NCI-H748 (cell line): ENCODE measurements around the gene TAAR9.
"Not testable (repeated sequence)": the region's sequence is repeated elsewhere in the genome, so short reads cannot be mapped to it uniquely, and the experiment has no call there.

Experiments
- DNase-seq: peaks from one replicate; lab custom pipeline; 2025; ENCODE audit not compliant: unreplicated experiment; lab: John Stamatoyannopoulos, UW

TAAR9 gene

DNA sequence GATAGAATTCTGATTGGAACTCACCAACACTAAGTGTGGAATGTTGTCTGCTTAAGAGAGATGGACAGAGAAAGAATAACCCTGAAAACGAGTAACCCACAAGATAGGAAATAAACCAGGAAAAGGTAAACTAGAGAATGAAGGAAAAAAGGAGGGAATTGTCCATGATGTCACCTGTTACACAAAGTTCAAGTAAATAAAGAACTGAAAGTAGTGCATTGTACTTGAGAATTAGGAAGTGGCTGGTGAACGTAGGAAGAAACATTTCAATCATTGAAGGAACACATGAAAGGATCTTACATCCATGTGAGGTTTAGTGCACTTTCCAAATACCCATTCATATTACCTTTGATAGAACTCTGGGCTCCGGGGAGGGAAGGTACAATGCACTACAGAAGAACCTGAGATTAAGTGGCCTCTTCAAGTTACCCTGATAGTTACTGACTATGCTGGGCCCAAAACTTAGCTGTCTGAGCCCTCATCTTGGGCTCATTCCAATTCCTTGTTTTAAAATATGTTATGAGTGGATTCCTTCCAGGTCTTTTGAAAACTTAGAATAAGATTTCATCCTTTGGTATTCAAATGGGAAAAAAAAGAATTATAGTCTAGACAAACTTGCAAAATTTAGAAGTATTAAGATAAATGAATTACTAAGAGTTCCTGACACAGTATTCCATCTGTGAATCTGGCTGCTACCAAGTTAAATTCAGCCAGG is 24.1 kb upstream of the TAAR9 start:
- DNase-seq, result no peak

DNA sequence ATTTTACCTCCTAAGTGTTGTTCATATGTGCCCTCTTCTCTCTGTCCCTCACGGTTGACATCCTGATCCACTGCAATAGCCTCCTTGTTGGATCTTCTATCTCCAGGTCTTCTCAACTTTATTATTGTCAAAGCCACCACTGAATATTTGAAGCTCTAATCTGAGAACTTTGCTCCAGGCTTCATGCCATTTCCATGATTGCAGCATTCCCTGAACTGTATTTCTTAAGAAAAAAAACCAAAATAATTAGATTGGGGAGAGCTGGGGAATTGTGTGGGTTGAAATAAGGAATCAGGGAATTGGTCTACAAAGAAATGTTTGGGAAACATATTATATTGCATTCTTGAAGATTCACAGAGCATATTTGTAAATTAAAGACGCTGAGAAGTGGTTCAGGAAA is 22.7 kb upstream of the TAAR9 start:
- DNase-seq, result no peak

DNA sequence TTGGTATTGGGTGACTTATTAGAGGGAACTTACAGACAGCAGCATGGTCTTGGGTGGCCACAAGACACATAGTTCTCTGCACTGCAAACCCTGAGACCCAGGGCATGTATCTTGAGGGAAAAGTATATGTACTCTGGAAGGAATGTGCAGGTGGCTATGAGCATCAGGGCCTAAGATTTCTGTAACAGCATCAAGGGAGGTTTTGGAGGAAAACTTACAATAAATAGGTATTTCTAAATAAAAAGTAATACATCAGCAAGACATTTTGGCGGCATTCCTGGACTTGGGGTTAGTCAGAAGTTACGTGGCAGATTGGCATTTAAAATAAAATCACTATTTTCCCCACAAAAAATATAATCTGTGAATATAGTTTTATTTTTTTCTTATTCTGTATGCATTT is 17.1 kb upstream of the TAAR9 start:
- no peak for DNase-seq

DNA sequence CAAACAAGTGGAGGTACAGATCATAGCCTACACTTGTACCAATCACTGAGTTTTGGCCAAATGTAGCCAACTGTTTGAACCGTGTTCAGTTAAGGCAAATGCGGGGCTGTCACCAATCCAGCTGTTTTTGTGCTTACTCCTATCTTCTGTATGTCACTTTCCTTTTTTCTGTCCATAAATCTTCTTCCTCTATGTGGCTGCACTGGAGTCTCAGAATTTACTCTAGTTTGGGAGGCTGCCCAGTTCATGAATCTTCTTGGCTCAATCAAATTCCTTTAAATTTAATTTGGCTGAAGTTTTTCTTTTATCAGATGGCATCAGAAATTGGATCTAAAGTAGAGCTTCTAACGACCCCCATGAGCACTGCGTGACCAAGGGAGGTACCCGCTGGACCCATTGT is 13.4 kb upstream of the TAAR9 start:
- no peak for DNase-seq

DNA sequence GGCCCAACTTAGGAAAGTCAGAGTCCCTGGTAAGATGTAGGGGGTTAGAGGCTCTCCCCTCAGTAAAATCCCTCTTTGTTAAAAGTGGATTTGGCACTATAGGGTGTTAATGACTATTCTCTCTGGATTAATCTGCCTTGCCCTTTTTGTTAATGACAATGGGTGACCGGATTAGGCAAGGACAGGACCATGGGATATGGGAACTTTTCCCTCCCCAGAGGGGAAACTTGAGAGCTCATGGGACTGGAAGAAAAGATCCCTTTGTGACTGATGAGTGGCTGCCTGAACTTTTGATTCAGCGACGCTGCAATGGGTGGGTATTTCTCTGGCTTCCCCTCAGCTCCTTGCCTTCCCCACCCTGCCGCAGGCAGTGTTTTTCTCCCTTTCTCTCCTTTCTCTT is 12.2 kb upstream of the TAAR9 start:
- no peak for DNase-seq

DNA sequence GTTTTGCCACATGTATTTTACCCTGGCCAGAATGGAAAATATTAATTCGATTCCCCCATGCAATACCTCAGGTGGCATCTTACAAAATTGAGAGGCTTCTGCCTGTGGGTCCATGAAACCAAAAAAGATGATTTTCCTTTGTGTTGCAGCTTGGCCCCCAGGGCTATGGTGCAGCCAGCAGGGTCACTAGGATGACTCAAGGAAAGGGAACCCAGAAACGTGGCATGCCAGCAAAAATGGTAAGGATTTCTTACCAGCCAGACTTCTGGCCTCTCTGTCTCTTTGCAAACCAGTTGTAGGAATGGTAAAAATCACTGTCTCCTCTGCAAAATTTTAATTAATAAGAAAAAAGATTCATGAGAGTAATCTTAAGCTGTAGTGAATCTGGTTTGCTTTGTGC is 11.6 kb upstream of the TAAR9 start:
- no peak for DNase-seq

DNA sequence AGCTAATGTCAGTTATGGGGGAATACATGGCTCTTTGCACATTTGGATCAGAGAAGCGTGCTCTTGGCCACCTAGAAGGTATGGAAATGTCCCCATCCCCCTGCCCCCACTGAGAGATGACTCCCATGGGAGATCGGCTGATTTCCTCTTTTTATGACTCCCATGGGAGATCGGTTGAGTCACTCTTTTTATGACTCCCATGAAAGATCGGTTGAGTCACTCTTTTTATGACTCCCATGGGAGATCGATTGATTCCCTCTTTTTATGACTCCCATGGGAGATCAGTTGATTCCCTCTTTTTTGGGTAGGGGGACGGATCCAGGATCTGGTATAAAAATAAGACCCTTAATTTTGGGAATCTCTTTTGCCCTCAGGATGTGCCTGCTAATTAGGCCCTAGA is 10.3 kb upstream of the TAAR9 start:
- no peak for DNase-seq

DNA sequence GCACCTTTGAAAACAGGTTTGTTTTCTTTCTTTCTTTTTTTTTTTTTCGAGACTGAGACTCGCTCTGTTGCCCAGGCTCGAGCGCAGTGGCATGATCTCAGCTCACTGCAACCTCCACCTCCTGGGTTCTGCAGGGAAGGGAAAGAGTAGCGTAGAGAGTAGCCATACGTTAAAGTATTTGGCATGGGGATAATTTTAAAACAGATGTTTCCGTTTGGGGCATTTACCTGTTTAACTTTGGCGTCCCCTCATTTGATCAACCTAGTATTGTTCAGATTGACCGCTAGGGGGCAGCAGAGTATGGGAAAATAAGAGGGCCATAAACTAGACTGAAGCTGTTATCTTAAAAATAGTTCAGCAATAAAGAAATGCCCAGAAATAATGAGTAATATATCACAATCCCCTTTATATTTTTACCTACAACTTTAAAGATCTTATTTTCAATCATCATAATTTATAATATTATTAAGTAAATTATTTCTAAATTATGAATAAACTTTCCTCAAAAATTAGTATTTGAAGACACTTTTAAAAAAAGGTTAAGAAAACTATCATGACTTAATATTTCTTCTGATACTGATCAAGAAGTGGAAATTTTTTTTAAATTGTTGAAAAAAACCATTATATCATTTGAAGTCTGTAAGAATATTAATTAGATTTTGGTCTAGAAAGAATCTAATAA is 7.6 kb upstream of the TAAR9 start:
- DNase-seq, result peak; percentile 61

DNA sequence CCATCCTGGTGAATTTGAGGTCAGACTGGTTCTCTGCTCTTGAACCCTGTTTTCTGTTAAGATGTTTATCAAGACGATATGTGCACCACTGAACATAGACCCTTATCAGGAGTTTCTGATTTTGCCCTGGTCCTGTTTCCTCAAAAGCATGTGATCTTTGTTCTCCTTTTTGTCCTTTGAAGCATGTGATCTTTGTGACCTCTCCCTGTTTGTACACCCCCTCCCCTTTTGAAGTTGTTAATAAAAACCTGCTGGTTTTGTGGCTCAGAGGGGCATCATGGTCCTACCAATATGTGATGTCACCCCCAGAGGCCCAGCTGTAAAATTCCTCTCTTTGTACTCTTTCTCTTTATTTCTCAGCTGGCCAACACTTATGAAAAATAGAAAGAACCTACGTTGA is 3.5 kb upstream of the TAAR9 start:
- not testable (repeated sequence) for DNase-seq

DNA sequence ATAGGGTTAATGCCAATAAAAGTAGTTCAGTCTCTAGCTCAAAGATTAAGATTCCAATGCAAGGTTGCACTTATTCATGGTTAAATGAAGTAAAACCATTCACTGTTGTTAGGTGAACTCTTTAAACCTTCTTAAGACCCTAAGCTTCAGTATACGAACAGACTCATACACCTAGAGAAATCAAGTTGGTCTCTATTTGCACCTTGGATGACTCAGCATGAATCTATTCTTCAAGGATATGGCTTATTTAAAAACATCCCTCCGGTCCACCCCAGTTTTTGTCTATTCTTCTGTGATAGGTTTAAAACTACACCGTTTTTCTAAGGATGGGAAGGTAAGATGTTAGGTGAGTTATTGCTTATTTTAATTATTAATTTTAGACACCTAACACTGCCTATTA is 932 bp upstream of the TAAR9 start:
- no peak for DNase-seq

DNA sequence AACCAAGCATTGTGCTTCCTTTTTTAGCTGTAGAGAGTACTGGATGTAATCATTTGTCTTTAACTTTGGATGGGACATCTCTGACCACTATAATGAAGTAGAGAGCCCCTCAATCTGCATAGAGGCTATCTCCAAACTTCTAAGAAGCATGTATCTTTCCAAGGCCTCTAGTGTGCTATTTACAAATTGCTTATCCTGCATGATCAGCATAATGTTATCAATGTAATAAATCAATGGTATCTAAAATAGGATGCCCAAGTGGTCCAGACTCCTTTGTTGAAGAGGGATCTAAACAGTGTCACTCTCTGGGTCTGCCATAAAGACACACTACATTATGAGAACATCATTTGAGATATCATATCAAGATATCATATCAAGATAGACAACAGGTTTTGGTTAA is 6.7 kb downstream of the TAAR9 start:
- DNase-seq, result no peak

DNA sequence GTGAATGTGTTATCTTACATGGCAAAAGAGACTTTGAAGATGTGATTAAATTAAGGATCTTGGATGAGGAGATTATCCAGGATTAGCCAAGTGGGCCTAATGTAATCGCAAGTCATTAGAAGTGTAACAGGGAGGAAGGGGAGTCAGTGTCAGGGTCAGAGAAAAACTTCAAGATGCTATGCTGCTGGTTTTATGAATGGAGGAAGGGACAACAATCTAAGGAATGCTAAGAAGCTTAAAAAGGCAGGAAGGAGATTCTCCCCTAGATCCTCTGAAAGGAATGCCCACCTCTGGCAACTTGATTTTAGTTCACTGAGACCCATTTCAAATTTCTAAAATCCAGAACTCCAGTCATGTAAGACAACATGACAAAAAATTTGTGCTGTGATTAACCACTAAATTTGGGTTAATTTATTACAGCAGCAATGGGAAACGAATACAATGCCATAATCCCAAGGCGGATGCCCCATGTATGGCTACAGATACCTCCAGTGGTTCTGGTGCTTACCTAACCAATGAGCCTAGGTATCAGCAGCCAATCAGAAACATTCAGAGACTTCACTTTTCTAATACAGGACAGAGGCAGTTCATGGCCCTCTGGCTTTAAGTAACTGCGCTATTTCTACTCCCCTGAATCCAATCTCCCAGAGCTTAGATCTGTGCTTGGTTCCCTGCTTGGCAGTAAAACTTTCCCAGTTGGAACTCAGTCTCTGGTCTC is 10.8 kb downstream of the TAAR9 start:
- no peak for DNase-seq

DNA sequence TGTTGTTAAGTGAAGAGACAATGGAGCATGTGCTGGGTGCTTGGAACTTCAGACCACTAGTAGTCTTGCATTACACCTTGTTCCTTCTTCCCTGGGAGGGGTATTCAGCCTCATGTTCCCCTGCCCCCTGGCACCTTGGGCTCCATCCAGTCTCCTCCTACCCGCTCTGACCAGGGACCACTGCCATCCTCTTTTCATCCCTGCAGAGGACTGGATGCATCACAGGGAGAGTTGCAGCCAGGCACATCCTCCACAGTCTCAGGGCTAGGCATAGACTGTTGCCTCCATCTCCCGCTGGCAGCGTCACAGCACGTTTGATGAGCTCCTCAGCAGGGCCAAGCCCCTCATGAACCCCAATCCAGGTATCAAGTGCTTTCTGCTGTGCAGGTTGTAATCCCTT is 13.1 kb downstream of the TAAR9 start:
- no peak for DNase-seq

DNA sequence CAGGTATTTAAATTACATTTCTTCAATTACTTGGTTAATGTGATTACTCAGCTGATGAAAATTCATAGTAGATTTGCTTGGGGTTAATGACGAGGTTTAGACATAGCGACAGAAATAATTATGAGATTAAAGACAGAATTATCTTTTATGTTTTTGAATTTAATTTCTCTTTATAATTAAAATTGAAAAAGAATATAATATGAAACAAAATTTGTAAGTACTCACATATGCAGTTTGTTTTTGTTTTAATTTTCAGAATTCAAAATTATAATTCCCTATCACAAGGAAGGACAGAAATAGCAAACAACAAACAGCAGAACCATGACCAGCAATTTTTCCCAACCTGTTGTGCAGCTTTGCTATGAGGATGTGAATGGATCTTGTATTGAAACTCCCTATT is 14.3 kb downstream of the TAAR9 start, which contains the start of gene TAAR8:
Gene TAAR8, plus strand, starts transcription at position 301 of the 400 bp plus-strand sequence. Its CDS starts 21 bp downstream, at position 322.
- DNase-seq, result no peak

DNA sequence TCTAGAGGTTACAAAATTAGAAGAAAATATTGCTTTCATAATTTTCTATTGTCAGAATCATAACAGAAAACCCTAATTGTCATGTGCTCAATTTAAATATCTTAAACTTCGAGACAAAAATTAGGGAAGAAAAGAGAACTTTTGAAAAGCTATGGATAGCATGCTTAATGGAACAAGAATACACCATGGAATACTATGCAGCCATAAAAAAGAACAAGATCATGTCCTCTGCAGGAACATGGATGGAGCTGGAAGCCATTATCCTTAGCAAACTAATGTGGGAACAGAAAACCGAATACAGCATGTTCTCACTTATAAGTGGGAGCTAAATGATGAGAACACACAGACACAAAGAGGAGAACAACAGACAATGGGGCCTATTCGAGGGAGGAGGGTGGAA is 22.0 kb downstream of the TAAR9 start:
- DNase-seq, result not testable (repeated sequence)

DNA sequence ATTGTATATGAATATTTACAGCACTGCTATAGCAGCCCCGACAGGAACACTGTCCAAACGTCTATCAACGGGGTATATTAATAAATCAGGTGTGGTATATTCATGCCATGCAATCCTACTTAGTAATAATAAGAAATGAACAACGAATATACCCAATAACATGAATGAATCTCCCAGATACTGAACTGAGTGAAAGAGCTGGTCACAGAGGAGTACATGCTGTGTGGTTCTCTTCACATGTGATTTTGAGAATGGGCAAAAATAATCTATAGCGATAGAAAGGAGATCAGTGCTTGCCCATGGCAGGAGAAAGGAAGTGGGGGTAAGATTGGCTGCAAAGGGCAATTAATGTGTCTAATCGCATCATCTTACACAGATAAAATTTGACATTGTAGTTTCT is 28.3 kb downstream of the TAAR9 start:
- DNase-seq, result no peak

DNA sequence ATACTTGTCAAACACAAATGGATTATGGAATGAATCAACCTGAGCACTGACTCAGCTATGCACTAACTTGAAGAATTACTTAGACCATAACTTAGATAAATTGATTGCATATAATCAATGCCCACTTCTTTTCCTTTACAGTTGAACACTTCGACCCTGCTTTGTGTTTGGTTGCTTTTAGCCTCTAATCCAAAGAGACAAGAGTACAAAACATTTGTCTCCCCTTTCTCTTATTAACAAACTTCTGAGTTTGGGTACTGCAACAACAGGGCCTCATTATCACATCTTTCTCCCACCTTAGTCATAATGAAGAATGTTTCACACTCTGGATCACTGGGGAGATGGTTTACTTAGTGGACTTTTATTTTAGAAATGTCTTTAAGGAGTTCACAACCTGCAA is 29.5 kb downstream of the TAAR9 start:
- DNase-seq, result no peak

DNA sequence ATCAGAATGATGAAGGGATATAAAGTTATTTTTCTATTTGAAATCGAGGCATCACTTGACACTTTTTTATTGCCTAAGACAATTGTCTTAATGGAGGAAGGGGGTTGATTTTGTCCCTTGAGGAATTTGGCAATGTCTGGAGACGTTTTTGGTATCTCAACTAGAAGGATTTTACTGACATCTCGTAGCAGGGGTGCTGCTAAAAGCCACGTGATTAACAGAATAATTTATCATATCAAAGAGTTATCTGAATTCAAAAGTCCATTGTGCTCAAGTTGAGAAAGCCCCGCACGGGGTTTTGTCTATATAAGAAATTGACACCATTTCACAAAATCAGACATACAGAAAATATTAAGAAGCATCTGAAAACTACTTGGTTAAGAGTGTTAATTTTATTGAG is 30.5 kb downstream of the TAAR9 start:
- no peak for DNase-seq

DNA sequence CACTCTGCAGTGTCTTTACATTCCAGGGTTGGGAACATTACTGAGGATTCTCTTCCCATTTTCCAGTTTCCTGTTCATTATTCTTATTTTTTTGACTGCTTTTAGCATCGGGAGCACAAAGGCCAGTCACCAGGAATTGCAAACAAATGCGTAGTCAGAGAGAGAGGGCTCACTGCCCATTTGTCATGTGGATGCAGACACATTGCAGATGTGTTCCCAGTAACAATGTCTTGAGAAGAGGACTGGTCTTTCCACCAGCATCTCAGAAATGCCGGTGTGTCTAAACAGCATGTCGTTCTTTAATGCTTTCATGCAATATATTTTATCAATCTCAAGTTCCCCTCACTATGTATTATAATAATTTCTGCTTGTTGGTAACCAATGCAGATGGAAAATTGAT is 31.1 kb downstream of the TAAR9 start:
- no peak for DNase-seq

DNA sequence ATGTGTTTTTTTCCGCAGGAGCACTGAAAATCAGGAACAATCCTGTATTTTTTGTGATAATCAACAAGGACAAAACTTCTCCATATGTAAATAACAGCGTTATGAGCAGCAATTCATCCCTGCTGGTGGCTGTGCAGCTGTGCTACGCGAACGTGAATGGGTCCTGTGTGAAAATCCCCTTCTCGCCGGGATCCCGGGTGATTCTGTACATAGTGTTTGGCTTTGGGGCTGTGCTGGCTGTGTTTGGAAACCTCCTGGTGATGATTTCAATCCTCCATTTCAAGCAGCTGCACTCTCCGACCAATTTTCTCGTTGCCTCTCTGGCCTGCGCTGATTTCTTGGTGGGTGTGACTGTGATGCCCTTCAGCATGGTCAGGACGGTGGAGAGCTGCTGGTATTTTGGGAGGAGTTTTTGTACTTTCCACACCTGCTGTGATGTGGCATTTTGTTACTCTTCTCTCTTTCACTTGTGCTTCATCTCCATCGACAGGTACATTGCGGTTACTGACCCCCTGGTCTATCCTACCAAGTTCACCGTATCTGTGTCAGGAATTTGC is 32.2 kb downstream of the TAAR9 start, which contains the start of gene TAAR6:
Gene TAAR6, plus strand, starts transcription at position 102 of the 557 bp plus-strand sequence. Its CDS starts 0 bp downstream, at position 102.
- DNase-seq, result no peak

DNA sequence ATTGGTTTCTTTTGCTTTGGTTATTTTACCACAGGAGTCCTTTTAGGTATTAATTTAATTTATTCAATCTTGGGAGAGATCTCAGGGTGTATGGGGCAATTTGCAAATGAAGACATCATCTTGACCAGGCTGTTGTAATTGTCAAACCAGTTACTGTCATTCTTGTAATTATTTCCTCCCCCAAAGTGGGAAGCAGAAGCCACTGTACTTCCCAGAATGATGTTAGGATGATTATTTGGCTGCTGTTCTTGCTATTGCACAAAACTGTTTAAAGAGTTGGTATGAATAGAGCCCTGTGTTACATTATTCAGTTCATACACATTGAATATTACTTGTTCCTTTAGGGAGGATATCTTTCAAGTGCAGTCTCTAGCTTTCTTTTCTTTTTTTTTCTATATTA is 33.7 kb downstream of the TAAR9 start:
- no peak for DNase-seq

DNA sequence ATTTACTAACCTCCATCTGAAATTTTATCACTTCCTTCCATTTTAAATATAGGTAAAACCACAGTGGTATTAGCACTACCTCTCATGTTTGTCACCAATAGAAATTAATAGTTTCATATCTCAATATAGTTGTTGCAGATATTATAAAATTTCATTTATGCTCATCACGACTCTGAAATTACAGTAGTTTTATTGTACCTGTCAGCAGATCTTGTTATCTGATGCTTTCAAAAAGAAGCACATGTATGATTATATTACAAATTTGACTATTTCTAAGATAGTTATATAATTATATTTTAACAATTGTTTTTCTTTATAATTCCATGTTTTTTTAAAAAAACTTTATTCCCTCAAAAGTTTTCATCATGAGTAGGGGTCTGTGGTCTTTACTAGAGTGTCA is 46.6 kb downstream of the TAAR9 start:
- no peak for DNase-seq
